OCI-M2 (cell line): Measurements from ENCODE around the gene DPP6.

ENCODE experiments used
- DNase-seq: peaks from one replicate; lab custom pipeline; 2025; ENCODE audit not compliant: unreplicated experiment; lab: John Stamatoyannopoulos, UW

Gene DPP6

DNA sequence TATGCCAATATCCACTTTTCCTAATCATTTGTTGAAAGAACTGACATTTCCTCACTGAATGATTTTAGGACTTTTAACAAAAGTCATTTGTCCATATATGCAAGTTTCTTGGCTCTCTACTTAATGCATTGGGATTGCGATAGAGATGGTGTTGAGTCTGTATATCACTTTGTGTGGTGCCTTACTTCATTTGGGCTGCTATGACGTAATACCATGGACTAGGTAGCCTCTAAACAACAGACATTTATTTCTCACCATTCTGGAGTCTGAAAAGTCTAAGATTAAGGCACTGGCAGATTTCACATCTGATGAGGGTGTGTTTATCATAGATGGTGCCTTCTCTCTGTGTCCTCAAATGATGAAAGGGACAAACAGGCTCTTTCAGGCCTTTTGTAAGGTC is 342.6 kb downstream of the DPP6 start:
- DNase-seq = no peak

DNA sequence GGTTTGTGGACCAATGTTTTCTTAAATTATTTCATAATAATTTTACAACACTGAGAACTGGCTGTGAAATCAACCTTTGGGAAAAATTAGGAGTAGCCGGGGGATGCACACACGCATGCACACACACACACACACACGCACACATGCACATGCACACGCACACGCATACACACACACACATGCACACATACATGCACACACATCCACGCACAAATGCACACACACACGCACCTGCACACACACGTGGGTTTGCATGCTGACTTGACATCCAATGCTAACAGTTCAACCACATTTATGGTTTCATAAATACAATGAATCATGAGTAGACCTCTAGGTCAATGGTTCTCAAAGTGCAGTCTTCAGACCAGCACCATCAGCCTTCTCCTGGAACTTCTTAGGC is 354.1 kb downstream of the DPP6 start:
- no peak for DNase-seq

GRCh38 chr7:154409703-154410311 is 357.6 kb downstream of the DPP6 start:
- DNase-seq = no peak

- no peak for DNase-seq
Observed at GRCh38 chr7:154412105-154412504, 359.9 kb downstream of the DPP6 start.

- DNase-seq = no peak
Observed at GRCh38 chr7:154415709-154416399, 363.7 kb downstream of the DPP6 start.

- DNase-seq = no peak
Observed at GRCh38 chr7:154416714-154417113, 364.5 kb downstream of the DPP6 start.

DNA sequence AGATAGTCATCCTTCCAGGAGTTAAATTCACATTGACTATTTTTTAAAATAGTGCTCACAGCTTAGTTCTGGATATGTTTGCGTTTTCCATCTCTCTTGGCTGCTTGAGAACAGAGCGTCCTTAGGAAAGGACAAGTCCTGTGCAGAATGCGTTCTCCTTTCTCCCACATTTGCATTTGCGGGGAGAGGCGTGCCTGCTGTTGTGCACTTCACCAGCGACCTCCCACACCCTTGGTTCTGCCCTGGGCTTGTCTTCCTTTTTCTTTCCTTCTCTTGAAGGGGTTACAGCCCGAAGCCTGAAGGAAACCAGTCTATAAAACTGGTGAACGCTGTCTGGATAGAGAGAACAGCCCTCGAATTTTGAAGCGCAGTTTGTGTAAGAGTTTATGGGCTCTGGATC is 367.1 kb downstream of the DPP6 start:
- no peak for DNase-seq

GRCh38 chr7:154423231-154423630 is 371.0 kb downstream of the DPP6 start:
- DNase-seq = no peak

DNA sequence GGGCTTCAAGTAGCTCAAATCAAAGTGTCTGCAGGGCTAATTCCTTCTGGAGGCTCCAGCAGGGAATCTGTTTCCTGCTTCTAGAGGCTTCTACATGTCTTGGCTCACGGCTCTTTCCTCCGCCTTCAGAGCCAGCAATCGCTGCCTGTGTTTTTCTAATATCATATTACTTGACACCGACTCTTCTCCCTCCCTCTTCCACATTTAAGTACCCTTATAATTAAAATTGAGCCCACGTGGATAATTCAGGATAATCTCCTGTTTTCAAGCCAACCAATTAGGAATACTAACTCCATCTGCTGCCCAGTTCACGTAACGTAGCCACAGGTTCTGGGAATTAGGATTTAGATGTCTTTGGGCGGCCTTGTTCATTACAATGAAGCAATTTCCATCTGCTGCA is 372.2 kb downstream of the DPP6 start:
- no peak for DNase-seq

DNA sequence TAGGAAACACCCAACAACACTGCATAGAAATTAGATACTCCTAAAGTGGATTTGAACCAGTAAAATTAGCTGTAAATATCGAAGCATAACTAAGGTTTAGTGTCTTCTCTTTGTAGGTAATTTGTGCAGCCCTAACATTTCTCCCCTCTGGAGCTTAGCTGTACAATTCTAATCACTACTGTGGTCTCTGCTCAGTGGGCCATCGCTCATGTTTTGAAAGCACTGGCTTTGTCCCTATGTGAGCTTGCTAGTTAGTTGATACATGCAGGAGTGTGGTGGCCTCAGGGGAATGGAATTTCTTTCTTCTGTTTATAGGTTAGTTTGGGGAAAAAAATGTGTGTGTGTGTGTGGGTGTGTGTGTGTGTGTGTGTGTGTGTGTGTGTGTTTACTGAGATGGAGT is 373.1 kb downstream of the DPP6 start:
- DNase-seq = no peak

GRCh38 chr7:154426778-154427177 is 374.6 kb downstream of the DPP6 start:
- no peak for DNase-seq

DNA sequence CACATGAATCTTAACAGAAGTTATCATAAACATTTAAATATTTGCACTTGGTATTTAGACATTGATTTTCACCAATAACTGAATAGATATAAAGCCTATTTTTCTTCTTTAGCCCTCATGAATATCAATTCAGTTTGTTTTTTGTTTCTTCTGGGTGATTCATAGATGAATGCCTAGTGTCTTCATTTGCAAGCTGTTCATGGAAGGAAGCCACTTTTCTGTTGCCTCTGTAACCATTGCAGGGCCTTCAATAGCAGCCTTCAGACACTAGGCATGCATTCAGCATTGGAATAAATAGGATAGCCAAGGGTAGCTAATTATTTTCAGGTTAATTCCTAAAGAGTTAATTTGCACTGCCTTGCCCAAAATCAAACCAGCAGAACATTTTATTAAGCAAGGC is 375.3 kb downstream of the DPP6 start:
- DNase-seq = no peak

GRCh38 chr7:154429666-154430404 is 377.6 kb downstream of the DPP6 start:
- DNase-seq = no peak

DNA sequence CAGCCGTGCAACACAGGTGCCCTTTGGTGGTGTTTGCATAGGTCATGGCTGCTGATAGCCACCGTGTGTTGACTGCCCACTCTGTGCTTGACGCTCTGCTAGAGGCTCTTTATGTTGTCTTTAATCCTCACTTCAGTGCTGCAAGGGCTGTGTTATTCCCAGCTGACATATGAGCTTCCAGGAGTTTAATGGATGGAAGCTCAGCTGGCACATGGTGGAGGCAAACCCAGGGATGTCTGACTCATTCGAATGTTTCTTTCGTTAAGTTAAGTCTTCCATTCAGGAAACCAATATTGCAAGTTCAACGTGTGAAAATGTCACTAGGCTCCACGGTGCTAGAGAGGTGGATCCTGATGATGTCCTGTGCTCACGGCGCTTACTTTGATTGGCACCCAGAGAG is 378.4 kb downstream of the DPP6 start:
- DNase-seq = no peak

DNA sequence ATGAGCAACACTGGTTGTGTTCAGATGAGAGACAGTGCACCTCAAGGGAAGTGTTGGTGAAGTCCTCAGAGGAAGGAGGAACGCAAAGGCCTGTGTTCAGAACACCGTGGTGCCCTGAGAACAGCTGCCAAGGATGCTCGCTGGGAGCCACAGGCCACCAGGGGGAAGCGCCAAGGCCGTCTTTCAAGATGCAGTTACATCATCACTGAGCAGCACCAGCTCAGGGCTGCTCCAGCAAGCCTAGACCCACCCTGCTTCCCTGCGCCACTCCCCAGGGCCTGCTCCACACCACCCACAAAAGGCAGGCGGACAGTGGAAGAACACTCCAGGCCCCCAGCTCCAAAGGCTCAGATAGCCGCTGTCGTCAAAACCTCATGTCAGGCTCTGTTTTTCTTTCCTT is 378.8 kb downstream of the DPP6 start:
- no peak for DNase-seq

DNA sequence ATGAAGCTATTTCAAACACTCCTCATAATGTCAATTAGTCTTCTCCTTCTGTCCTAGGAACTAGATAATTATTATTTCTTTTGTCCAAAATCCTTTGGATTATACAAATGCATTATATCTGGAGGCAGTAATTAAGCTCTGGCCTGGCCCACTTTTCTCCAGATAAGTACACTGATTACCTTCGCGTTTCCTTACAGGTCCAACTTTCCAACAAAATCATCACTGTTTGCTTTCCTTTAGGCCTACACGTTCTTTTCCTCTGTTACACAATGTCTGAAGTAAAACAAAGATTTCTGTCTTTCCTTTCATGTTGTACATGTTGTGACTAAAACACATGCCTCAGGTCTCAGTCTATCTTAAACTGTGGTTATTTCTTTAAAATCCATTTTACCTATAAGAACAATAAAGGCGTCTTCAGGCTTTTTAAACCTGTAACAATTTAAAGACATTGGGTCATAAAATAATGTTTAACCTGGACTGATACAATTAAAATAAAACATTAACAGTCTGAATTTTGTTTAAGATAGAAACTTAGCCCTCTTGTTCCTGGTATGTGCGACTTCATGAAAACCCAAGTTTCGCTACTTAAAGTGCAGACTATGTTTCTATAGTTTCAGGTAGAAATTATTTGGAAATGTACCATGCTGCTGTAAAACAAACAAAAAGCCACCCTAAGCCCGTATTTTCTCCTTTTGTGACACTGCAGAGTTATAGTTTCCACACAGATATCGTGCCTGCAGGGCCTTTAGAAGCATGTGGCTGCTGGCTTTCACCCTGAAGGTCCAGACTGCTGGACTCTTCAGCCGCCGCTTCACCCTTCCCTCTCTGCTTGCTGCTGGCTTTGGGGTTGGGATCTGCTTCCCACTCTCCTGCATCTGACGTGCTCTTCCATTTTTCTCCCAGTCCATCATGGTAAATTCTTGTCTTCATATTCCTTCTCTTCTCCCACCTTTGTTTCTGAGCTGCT is 381.7 kb downstream of the DPP6 start:
- DNase-seq = no peak

DNA sequence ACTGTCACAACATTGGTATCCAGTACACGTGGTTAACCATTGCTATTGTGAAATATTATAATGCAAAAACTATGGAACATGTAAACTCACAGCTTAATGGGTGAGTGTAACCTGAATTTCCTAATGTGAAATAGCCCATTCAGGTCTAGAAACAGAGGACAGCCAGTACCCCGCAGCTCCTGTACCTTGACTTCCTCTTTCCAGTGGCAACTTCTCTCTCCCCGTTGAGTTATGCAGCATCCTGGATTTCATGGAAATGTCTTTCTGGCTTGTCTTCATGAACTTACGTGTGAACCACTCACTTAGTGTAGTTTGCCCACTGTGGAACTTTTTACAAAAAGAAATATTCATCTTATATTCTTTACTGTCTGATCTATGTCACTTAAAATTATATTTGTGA is 384.4 kb downstream of the DPP6 start:
- no peak for DNase-seq

DNA sequence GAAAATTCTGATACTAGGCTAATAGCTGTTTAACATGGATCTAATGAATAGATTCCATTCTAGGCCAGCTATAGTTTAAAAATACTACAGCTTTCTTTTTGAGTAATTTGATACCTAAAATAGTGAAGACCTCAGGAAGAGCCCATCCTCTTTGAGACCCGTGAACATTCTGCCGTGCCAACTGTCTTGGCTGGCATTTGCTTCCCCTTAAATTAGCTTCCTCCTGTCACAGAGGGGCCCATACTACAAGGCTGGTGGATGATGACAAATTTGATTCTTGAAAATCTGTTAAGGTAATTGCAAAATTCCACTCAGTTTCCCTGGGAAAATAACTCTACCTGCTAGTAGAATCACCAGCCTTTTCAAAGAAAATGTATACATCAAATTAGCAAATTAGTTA is 385.0 kb downstream of the DPP6 start:
- no peak for DNase-seq

GRCh38 chr7:154438571-154439367 is 386.6 kb downstream of the DPP6 start:
- no peak for DNase-seq

DNA sequence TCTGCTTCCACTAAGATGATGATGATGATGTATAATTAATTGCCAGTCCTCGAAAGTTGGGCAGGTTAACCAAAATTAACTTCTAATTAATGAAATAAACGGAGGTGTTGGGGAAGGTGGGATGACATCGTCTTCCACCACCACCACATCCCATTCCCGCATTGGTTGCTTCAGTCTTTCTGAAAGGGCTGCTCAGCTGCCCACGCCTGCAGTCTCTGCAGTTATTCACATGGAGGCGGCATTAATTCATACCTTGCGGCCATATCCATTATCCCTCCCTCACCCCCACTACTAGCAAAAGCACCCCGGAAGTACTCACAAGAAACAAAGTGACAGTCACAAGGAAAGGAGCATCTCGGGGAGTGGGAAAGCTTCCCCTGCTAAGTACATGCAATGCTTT is 387.9 kb downstream of the DPP6 start:
- DNase-seq = no peak
